SU-DHL-6 (cell line): Measurements from ENCODE around the gene CCR6.

Experiments
- EZH2phosphoT487 ChIP-seq: fragments of 200-600 bp; sonication (generic), shearing (Covaris generic); conservative IDR thresholded peaks from 2 replicates; pipeline ENCODE4 v1.6.1; 2018; ENCODE audit warnings: mild to moderate bottlenecking, antibody characterized with exemption, low read length, moderate library complexity, mixed read lengths
- TF ChIP-seq, protein P1 (sequence below): fragments of 200-600 bp; sonication (generic); IDR thresholded peaks from one replicate; pipeline ENCODE4 v1.5.1; 2017; ENCODE audit warnings: antibody characterized with exemption, mild to moderate bottlenecking, low read length, moderate library complexity; ENCODE audit not compliant: insufficient read depth, poor library complexity, severe bottlenecking

DNA sequence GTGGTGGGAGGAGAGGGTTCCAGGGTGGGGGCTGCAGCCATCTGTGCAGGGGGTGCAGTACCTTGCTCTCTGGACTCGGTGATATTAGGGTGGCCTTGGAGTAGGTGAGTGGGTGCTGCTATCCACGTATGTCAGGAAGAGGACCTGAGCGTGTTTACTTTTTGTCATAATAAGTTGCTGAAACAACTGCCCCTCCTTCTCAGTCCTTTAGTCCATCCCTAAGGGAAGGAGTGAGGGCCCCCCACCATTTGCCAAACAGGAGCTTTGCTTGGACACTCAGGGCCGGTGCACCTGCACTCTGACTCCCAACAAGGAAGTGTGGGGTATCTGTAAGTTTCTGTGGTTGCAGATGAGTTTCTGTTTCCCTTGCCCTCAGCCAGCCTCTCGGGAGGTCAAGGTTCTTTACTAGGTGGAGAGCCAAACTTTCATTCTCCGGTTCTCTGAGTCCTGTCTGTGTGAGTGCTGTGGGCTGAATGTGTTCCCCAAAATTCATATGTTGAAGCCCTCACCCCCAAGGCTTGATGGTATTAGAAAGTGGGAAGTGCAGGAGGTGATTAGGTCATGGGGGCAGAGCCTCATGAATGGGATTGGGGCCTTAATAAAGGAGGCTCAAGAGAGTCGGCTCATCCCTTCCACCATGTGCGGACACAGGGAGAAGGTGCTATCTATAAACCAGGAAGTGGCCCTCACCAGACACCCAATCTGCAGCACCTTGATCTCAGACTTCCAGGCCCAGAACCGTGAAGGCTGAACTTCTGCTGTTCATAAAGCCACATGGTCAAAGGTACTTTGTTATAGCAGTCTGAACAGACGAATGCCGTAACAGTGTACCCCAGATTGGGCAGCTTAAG is 19.6 kb upstream of the CCR6 start:
- TF ChIP-seq, protein P1, sequence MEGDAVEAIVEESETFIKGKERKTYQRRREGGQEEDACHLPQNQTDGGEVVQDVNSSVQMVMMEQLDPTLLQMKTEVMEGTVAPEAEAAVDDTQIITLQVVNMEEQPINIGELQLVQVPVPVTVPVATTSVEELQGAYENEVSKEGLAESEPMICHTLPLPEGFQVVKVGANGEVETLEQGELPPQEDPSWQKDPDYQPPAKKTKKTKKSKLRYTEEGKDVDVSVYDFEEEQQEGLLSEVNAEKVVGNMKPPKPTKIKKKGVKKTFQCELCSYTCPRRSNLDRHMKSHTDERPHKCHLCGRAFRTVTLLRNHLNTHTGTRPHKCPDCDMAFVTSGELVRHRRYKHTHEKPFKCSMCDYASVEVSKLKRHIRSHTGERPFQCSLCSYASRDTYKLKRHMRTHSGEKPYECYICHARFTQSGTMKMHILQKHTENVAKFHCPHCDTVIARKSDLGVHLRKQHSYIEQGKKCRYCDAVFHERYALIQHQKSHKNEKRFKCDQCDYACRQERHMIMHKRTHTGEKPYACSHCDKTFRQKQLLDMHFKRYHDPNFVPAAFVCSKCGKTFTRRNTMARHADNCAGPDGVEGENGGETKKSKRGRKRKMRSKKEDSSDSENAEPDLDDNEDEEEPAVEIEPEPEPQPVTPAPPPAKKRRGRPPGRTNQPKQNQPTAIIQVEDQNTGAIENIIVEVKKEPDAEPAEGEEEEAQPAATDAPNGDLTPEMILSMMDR, result no peak
- TF ChIP-seq EZH2phosphoT487, result no peak
